ENCODE measurements around the gene MAPK12.

MAPK12 gene

GRCh38 chr22:50267591-50268390 lies 6.3 kb upstream of the MAPK12 start:
- no peak for DNase-seq (ENCODE audit: low read depth)

GRCh38 chr22:50266994-50267393 lies 5.5 kb upstream of the MAPK12 start:
- no peak for DNase-seq (ENCODE audit: low read depth)

GRCh38 chr22:50264946-50265669 lies 3.6 kb upstream of the MAPK12 start:
- DNase-seq (ENCODE audit: low read depth): no peak

GRCh38 chr22:50264104-50264745 lies 2.7 kb upstream of the MAPK12 start:
- DNase-seq (ENCODE audit: low read depth): no peak

GRCh38 chr22:50262973-50263617 lies 1.6 kb upstream of the MAPK12 start:
- no peak for DNase-seq (ENCODE audit: low read depth)

GRCh38 chr22:50262460-50262911 lies 1.0 kb upstream of the MAPK12 start:
- DNase-seq (ENCODE audit: low read depth): no peak

- no peak for DNase-seq (ENCODE audit: low read depth)
These were observed 475 bp downstream of the MAPK12 start for GRCh38 chr22:50260801-50261614.

GRCh38 chr22:50260434-50260800 lies 1.1 kb downstream of the MAPK12 start:
- no peak for DNase-seq (ENCODE audit: low read depth)

GRCh38 chr22:50259302-50259701 lies 2.2 kb downstream of the MAPK12 start:
- no peak for DNase-seq (ENCODE audit: low read depth)

- DNase-seq (ENCODE audit: low read depth): no peak
These were observed 2.9 kb downstream of the MAPK12 start for GRCh38 chr22:50258361-50259292.

GRCh38 chr22:50257451-50258360 lies 3.8 kb downstream of the MAPK12 start:
- no peak for DNase-seq (ENCODE audit: low read depth)

- no peak for DNase-seq (ENCODE audit: low read depth)
These were observed 4.4 kb downstream of the MAPK12 start for GRCh38 chr22:50257041-50257440.

GRCh38 chr22:50256258-50256862 lies 5.1 kb downstream of the MAPK12 start:
- DNase-seq (ENCODE audit: low read depth): no peak

- no peak for DNase-seq (ENCODE audit: low read depth)
These were observed 5.9 kb downstream of the MAPK12 start for GRCh38 chr22:50255607-50256006.

- no peak for DNase-seq (ENCODE audit: low read depth)
These were observed 6.4 kb downstream of the MAPK12 start for GRCh38 chr22:50255099-50255498.

GRCh38 chr22:50253941-50254340 lies 7.5 kb downstream of the MAPK12 start:
- no peak for DNase-seq (ENCODE audit: low read depth)

- DNase-seq (ENCODE audit: low read depth): no peak
These were observed 8.2 kb downstream of the MAPK12 start for GRCh38 chr22:50253046-50253915.

Measured in stimulated activated CD8-positive, alpha-beta memory T cell treated with anti-CD3 and anti-CD28 coated beads, Interleukin-15, amount 100 ng/mL, for 1 hour (primary cell).